DND-41 (cell line): ENCODE results near the gene INAFM1.

Experiments
- CTCF ChIP-seq: IDR thresholded peaks from 2 replicates; pipeline ENCODE4 v1.5.1; 2012; ENCODE audit warnings: borderline replicate concordance, low read length, moderate library complexity, mild to moderate bottlenecking; ENCODE audit not compliant: poor library complexity, severe bottlenecking; ENCODE audit errors: extremely low read depth
- EZH2 ChIP-seq: IDR thresholded peaks from 3 replicates; pipeline ENCODE4 v1.6.1; 2012; ENCODE audit warnings: borderline replicate concordance, low read depth, mild to moderate bottlenecking, moderate library complexity, low read length, inconsistent platforms; ENCODE audit not compliant: severe bottlenecking

GRCh38 chr19:47236072-47236675 is 38.5 kb upstream of the INAFM1 start:
- no peak for TF ChIP-seq CTCF
- no peak for TF ChIP-seq EZH2
